DND-41 (cell line): ENCODE results near the gene PRR7.

ENCODE experiments used
- CTCF ChIP-seq: IDR thresholded peaks from 2 replicates; pipeline ENCODE4 v1.5.1; 2012; ENCODE audit warnings: borderline replicate concordance, low read length, moderate library complexity, mild to moderate bottlenecking; ENCODE audit not compliant: poor library complexity, severe bottlenecking; ENCODE audit errors: extremely low read depth
- EZH2 ChIP-seq: IDR thresholded peaks from 3 replicates; pipeline ENCODE4 v1.6.1; 2012; ENCODE audit warnings: borderline replicate concordance, low read depth, mild to moderate bottlenecking, moderate library complexity, low read length, inconsistent platforms; ENCODE audit not compliant: severe bottlenecking

GRCh38 chr5:177427211-177427822 is 19.3 kb upstream of the PRR7 start:
- TF ChIP-seq CTCF (no peak), EZH2 (no peak)
